GM12892 (cell line): Measurements from ENCODE around the gene XPR1.

Source experiments
- POLR2A ChIP-seq: IDR thresholded peaks from 2 replicates; pipeline ENCODE4 v1.6.1; 2011; ENCODE audit warnings: low read depth, low read length, control low read depth
- POLR2AphosphoS5 ChIP-seq: IDR thresholded peaks from 2 replicates; pipeline ENCODE4 v1.6.1; 2011; ENCODE audit warnings: low read depth, low read length, control low read depth

- no peak for TF ChIP-seq POLR2AphosphoS5
- no peak for TF ChIP-seq POLR2A
These were observed 301.3 kb downstream of the XPR1 start for GRCh38 chr1:180933141-180933540.
